ENCODE measurements around the gene ADM2.

Gene ADM2

GRCh38 chr22:50459496-50460140, 21.7 kb upstream of the ADM2 start:
- ATAC-seq, result no peak
- no peak for TF ChIP-seq ZNF565 (CRISPR knock-in tag; conservative IDR thresholded peaks at IDR 0.05; ENCODE audit: low read depth)
- no peak for TF ChIP-seq TOX (CRISPR knock-in tag; IDR thresholded peaks at IDR 0.05; ENCODE audit: borderline replicate concordance)
- TF ChIP-seq, protein P1, sequence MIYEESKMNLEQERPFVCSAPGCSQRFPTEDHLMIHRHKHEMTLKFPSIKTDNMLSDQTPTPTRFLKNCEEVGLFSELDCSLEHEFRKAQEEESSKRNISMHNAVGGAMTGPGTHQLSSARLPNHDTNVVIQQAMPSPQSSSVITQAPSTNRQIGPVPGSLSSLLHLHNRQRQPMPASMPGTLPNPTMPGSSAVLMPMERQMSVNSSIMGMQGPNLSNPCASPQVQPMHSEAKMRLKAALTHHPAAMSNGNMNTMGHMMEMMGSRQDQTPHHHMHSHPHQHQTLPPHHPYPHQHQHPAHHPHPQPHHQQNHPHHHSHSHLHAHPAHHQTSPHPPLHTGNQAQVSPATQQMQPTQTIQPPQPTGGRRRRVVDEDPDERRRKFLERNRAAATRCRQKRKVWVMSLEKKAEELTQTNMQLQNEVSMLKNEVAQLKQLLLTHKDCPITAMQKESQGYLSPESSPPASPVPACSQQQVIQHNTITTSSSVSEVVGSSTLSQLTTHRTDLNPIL (CRISPR knock-in tag; IDR thresholded peaks at IDR 0.05; ENCODE audit: low read depth), result no peak
- TF ChIP-seq ZC3H10 (CRISPR knock-in tag; IDR thresholded peaks at IDR 0.05), result no peak
- TF ChIP-seq RARB (CRISPR knock-in tag; IDR thresholded peaks at IDR 0.05), result no peak
- TF ChIP-seq ISL1 (CRISPR knock-in tag; IDR thresholded peaks at IDR 0.05), result no peak
- no peak for TF ChIP-seq TSHZ2 (CRISPR knock-in tag; IDR thresholded peaks at IDR 0.05)

- no peak for ATAC-seq
- TF ChIP-seq, protein P2, sequence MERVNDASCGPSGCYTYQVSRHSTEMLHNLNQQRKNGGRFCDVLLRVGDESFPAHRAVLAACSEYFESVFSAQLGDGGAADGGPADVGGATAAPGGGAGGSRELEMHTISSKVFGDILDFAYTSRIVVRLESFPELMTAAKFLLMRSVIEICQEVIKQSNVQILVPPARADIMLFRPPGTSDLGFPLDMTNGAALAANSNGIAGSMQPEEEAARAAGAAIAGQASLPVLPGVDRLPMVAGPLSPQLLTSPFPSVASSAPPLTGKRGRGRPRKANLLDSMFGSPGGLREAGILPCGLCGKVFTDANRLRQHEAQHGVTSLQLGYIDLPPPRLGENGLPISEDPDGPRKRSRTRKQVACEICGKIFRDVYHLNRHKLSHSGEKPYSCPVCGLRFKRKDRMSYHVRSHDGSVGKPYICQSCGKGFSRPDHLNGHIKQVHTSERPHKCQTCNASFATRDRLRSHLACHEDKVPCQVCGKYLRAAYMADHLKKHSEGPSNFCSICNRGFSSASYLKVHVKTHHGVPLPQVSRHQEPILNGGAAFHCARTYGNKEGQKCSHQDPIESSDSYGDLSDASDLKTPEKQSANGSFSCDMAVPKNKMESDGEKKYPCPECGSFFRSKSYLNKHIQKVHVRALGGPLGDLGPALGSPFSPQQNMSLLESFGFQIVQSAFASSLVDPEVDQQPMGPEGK (CRISPR knock-in tag; IDR thresholded peaks at IDR 0.05; ENCODE audit: borderline replicate concordance), result no peak
- no peak for TF ChIP-seq ZNF8 (CRISPR knock-in tag; IDR thresholded peaks at IDR 0.05)
- no peak for TF ChIP-seq ZNF70 (CRISPR knock-in tag; IDR thresholded peaks at IDR 0.05)
- TF ChIP-seq ISL1 (CRISPR knock-in tag; IDR thresholded peaks at IDR 0.05), result no peak
- no peak for TF ChIP-seq PPARA (CRISPR knock-in tag; IDR thresholded peaks at IDR 0.05; ENCODE audit: borderline replicate concordance)
- no peak for TF ChIP-seq ZFP3 (CRISPR knock-in tag; IDR thresholded peaks at IDR 0.05)
- TF ChIP-seq OSR1 (CRISPR knock-in tag; IDR thresholded peaks at IDR 0.05), result no peak
- TF ChIP-seq, protein P1 (CRISPR knock-in tag; IDR thresholded peaks at IDR 0.05; ENCODE audit: low read depth), result no peak
Measured at GRCh38 chr22:50460938-50461337, 20.4 kb upstream of the ADM2 start.

GRCh38 chr22:50461536-50461935, 19.8 kb upstream of the ADM2 start:
- TF ChIP-seq PPARA (CRISPR knock-in tag; IDR thresholded peaks at IDR 0.05; ENCODE audit: borderline replicate concordance) (no peak), ESRRG (CRISPR knock-in tag; IDR thresholded peaks at IDR 0.05) (no peak), CSDC2 (CRISPR knock-in tag; IDR thresholded peaks at IDR 0.05) (no peak), BACH2 (CRISPR knock-in tag; IDR thresholded peaks at IDR 0.05; ENCODE audit: borderline replicate concordance) (no peak), TSHZ2 (CRISPR knock-in tag; IDR thresholded peaks at IDR 0.05) (no peak), ZFP3 (CRISPR knock-in tag; IDR thresholded peaks at IDR 0.05) (no peak), POU6F1 (CRISPR knock-in tag; IDR thresholded peaks at IDR 0.05; ENCODE audit: borderline replicate concordance, low read depth) (no peak), ARNTL (CRISPR knock-in tag; IDR thresholded peaks at IDR 0.05; ENCODE audit: borderline replicate concordance, low read depth) (no peak), ZNF8 (CRISPR knock-in tag; IDR thresholded peaks at IDR 0.05) (no peak), ISL1 (CRISPR knock-in tag; IDR thresholded peaks at IDR 0.05) (no peak), ZNF70 (CRISPR knock-in tag; IDR thresholded peaks at IDR 0.05) (no peak), OSR1 (CRISPR knock-in tag; IDR thresholded peaks at IDR 0.05) (no peak), RARB (CRISPR knock-in tag; IDR thresholded peaks at IDR 0.05) (no peak), ZC3H10 (CRISPR knock-in tag; IDR thresholded peaks at IDR 0.05) (no peak)
- TF ChIP-seq, protein P2 (CRISPR knock-in tag; IDR thresholded peaks at IDR 0.05; ENCODE audit: borderline replicate concordance), result no peak
- ATAC-seq, result no peak

All from SK-N-SH treated with all-trans-retinoic acid at 6 μM for 48 hours (cell line).